Stimulated activated naive B cell treated with anti-CD40 and anti-IgM and Interleukin-4, amounts not matched to agents 10 μg/mL and 1 μg/mL and 100 μg/mL, for 72 hours (primary cell): Measurements from ENCODE around the gene ANKH.

ENCODE experiments used
- ATAC-seq, 2 donors: fragments of 150-1000 bp; cut with Tn5 transposase; replicated peaks; 2 replicates each; pipeline ENCODE4 v1.10.0; 2021; ENCODE audit warnings: moderate library complexity in 1 of 2
- DNase-seq: peaks from one replicate; pipeline ENCODE4 v3.0.0; 2021
- H3K27ac Mint-ChIP-seq: one replicate; pipeline ENCODE4 v1.8.0; 2022; ENCODE audit warnings: mild to moderate bottlenecking, mixed read lengths
- H3K27me3 Mint-ChIP-seq, 2 donors: one replicate each; pipeline ENCODE4 v1.8.0; 2022; ENCODE audit warnings: mixed read lengths in 2 of 2
- H3K36me3 Mint-ChIP-seq, 2 donors: one replicate each; pipeline ENCODE4 v1.8.0; 2022; ENCODE audit warnings: mixed read lengths in 2 of 2, mild to moderate bottlenecking in 1 of 2
- H3K4me1 Mint-ChIP-seq, 2 donors: one replicate each; pipeline ENCODE4 v1.8.0; 2022; ENCODE audit warnings: mixed read lengths in 2 of 2, mild to moderate bottlenecking in 1 of 2
- H3K4me3 Mint-ChIP-seq, 2 donors: one replicate each; pipeline ENCODE4 v1.8.0; 2022; ENCODE audit warnings: mild to moderate bottlenecking in 2 of 2, mixed read lengths in 2 of 2, moderate library complexity in 1 of 2
- H3K9me3 Mint-ChIP-seq, 2 donors: one replicate each; pipeline ENCODE4 v1.8.0; 2022; ENCODE audit warnings: mixed read lengths in 2 of 2, mild to moderate bottlenecking in 1 of 2

ANKH gene

GRCh38 chr5:14705556-14705955 lies 166.0 kb downstream of the ANKH start:
- ATAC-seq (no peak), DNase-seq (no peak)
- Mint-ChIP-seq H3K4me1 (peaks cover 23 to 31% of the 10 kb centered on the region in 2 donors), H3K9me3 (no peaks in the 10 kb centered on the region), H3K36me3 (peaks cover 43 to 65% of the 10 kb centered on the region in 2 donors), H3K27ac (peak overlapping the region; percentile 14), H3K27me3 (no peaks in the 10 kb centered on the region), H3K4me3 (no peak overlapping the region)

- DNase-seq (no peak), ATAC-seq (no peak)
- peak overlapping the region; percentile 91 for H3K27ac Mint-ChIP-seq
- no peaks in the 10 kb centered on the region for H3K9me3 Mint-ChIP-seq
- no peaks in the 10 kb centered on the region for H3K27me3 Mint-ChIP-seq
- peak overlapping the region in 1 of 2 donors; percentile 44 for H3K4me3 Mint-ChIP-seq
- peaks cover 50 to 74% of the 10 kb centered on the region in 2 donors for H3K36me3 Mint-ChIP-seq
- H3K4me1 Mint-ChIP-seq = peaks cover 23 to 31% of the 10 kb centered on the region in 2 donors
These were observed 169.2 kb downstream of the ANKH start for GRCh38 chr5:14702238-14702839.

GRCh38 chr5:14701556-14701955 lies 170.0 kb downstream of the ANKH start:
- peaks cover 20 to 24% of the 10 kb centered on the region in 2 donors for H3K4me1 Mint-ChIP-seq
- DNase-seq (no peak), ATAC-seq (no peak)
- H3K4me3 Mint-ChIP-seq = peak overlapping the region in 1 of 2 donors; percentile 44
- peaks cover 48 to 72% of the 10 kb centered on the region in 2 donors for H3K36me3 Mint-ChIP-seq
- H3K27ac Mint-ChIP-seq = peak overlapping the region; percentile 91
- no peaks in the 10 kb centered on the region for H3K27me3 Mint-ChIP-seq
- no peaks in the 10 kb centered on the region for H3K9me3 Mint-ChIP-seq

- peak overlapping the region; percentile 37 for H3K27ac Mint-ChIP-seq
- no peaks in the 10 kb centered on the region for H3K27me3 Mint-ChIP-seq
- H3K36me3 Mint-ChIP-seq = peaks cover 54 to 77% of the 10 kb centered on the region in 2 donors
- ATAC-seq (no peak), DNase-seq (no peak)
- no peaks in the 10 kb centered on the region for H3K9me3 Mint-ChIP-seq
- no peak overlapping the region for H3K4me3 Mint-ChIP-seq
- peaks cover 16 to 17% of the 10 kb centered on the region in 2 donors for H3K4me1 Mint-ChIP-seq
These were observed 170.8 kb downstream of the ANKH start for GRCh38 chr5:14700478-14701436.

GRCh38 chr5:14699807-14700400 lies 171.7 kb downstream of the ANKH start:
- Mint-ChIP-seq H3K9me3 (no peaks in the 10 kb centered on the region), H3K36me3 (peaks cover 54 to 78% of the 10 kb centered on the region in 2 donors), H3K4me1 (peaks cover 13 to 15% of the 10 kb centered on the region in 2 donors), H3K27me3 (no peaks in the 10 kb centered on the region), H3K4me3 (no peak overlapping the region), H3K27ac (no peak overlapping the region)
- DNase-seq (no peak), ATAC-seq (no peak)

- ATAC-seq (no peak), DNase-seq (no peak)
- Mint-ChIP-seq H3K27me3 (no peaks in the 10 kb centered on the region), H3K27ac (peak overlapping the region; percentile 51), H3K9me3 (no peaks in the 10 kb centered on the region), H3K36me3 (peaks cover 53 to 73% of the 10 kb centered on the region in 2 donors), H3K4me1 (peaks cover 13 to 15% of the 10 kb centered on the region in 2 donors), H3K4me3 (no peak overlapping the region)
These were observed 172.4 kb downstream of the ANKH start for GRCh38 chr5:14699159-14699558.

GRCh38 chr5:14698495-14698894 lies 173.1 kb downstream of the ANKH start:
- peaks cover 54 to 74% of the 10 kb centered on the region in 2 donors for H3K36me3 Mint-ChIP-seq
- DNase-seq = no peak
- no peak overlapping the region for H3K4me3 Mint-ChIP-seq
- no peak overlapping the region for H3K27ac Mint-ChIP-seq
- no peaks in the 10 kb centered on the region for H3K9me3 Mint-ChIP-seq
- ATAC-seq = no peak
- no peaks in the 10 kb centered on the region for H3K27me3 Mint-ChIP-seq
- peaks cover 11 to 15% of the 10 kb centered on the region in 2 donors for H3K4me1 Mint-ChIP-seq

GRCh38 chr5:14696851-14697250 lies 174.7 kb downstream of the ANKH start:
- Mint-ChIP-seq H3K27ac (peak overlapping the region; percentile 20), H3K9me3 (no peaks in the 10 kb centered on the region), H3K4me1 (peaks cover 6 to 11% of the 10 kb centered on the region in 2 donors)

GRCh38 chr5:14696057-14696456 lies 175.5 kb downstream of the ANKH start:
- peaks cover 45 to 68% of the 10 kb centered on the region in 2 donors for H3K36me3 Mint-ChIP-seq
- no peaks in the 10 kb centered on the region for H3K9me3 Mint-ChIP-seq
- no peak overlapping the region for H3K4me3 Mint-ChIP-seq
- H3K4me1 Mint-ChIP-seq = peaks cover 0 to 3% of the 10 kb centered on the region in 2 donors
- DNase-seq = no peak
- ATAC-seq = no peak
- H3K27ac Mint-ChIP-seq = peak overlapping the region; percentile 32
- H3K27me3 Mint-ChIP-seq = no peaks in the 10 kb centered on the region

More at GRCh38 chr5:14696851-14697250, 174.7 kb downstream of the ANKH start:
- Mint-ChIP-seq H3K36me3 (peaks cover 53 to 73% of the 10 kb centered on the region in 2 donors), H3K27me3 (no peaks in the 10 kb centered on the region), H3K4me3 (no peak overlapping the region)
- ATAC-seq (no peak), DNase-seq (no peak)

- H3K27ac Mint-ChIP-seq = no peak overlapping the region
These were observed 176.4 kb downstream of the ANKH start for GRCh38 chr5:14695152-14695551.

GRCh38 chr5:14693070-14693469 lies 178.5 kb downstream of the ANKH start:
- Mint-ChIP-seq H3K27me3 (no peaks in the 10 kb centered on the region), H3K36me3 (peaks cover 50 to 66% of the 10 kb centered on the region in 2 donors), H3K27ac (no peak overlapping the region), H3K4me1 (no peaks in the 10 kb centered on the region), H3K4me3 (no peak overlapping the region), H3K9me3 (peaks cover 0 to 2% of the 10 kb centered on the region in 2 donors)
- no peak for DNase-seq
- ATAC-seq = no peak

More at GRCh38 chr5:14695152-14695551, 176.4 kb downstream of the ANKH start:
- DNase-seq (no peak), ATAC-seq (no peak)
- H3K27me3 Mint-ChIP-seq = no peaks in the 10 kb centered on the region
- no peak overlapping the region for H3K4me3 Mint-ChIP-seq
- no peaks in the 10 kb centered on the region for H3K4me1 Mint-ChIP-seq
- peaks cover 50 to 73% of the 10 kb centered on the region in 2 donors for H3K36me3 Mint-ChIP-seq
- no peaks in the 10 kb centered on the region for H3K9me3 Mint-ChIP-seq

GRCh38 chr5:14687023-14687665 lies 184.4 kb downstream of the ANKH start:
- no peaks in the 10 kb centered on the region for H3K27me3 Mint-ChIP-seq
- no peak overlapping the region for H3K27ac Mint-ChIP-seq
- no peak overlapping the region for H3K4me3 Mint-ChIP-seq
- peaks cover 0 to 2% of the 10 kb centered on the region in 2 donors for H3K9me3 Mint-ChIP-seq
- peaks cover 37 to 56% of the 10 kb centered on the region in 2 donors for H3K36me3 Mint-ChIP-seq
- peaks cover 7 to 9% of the 10 kb centered on the region in 2 donors for H3K4me1 Mint-ChIP-seq
- ATAC-seq (no peak), DNase-seq (no peak)

- Mint-ChIP-seq H3K9me3 (peaks cover 0 to 2% of the 10 kb centered on the region in 2 donors), H3K4me3 (no peak overlapping the region), H3K36me3 (peaks cover 41 to 58% of the 10 kb centered on the region in 2 donors), H3K27ac (no peak overlapping the region), H3K4me1 (peaks cover 7 to 9% of the 10 kb centered on the region in 2 donors), H3K27me3 (no peaks in the 10 kb centered on the region)
- DNase-seq (no peak), ATAC-seq (no peak)
These were observed 185.1 kb downstream of the ANKH start for GRCh38 chr5:14686517-14686916.

GRCh38 chr5:14685757-14686156 lies 185.8 kb downstream of the ANKH start:
- H3K4me3 Mint-ChIP-seq = peak overlapping the region; percentile 33 to 37
- peaks cover 7 to 9% of the 10 kb centered on the region in 2 donors for H3K4me1 Mint-ChIP-seq
- peak overlapping the region; percentile 38 for H3K27ac Mint-ChIP-seq
- peak; percentile 66 for DNase-seq
- no peaks in the 10 kb centered on the region for H3K27me3 Mint-ChIP-seq
- ATAC-seq = peak; percentile 99 to 100
- H3K36me3 Mint-ChIP-seq = peaks cover 44 to 58% of the 10 kb centered on the region in 2 donors
- peaks cover 0 to 2% of the 10 kb centered on the region in 2 donors for H3K9me3 Mint-ChIP-seq
